ENCODE data around the gene ARID5B. TPM values are rescaled to one million over a fixed set of nuclear protein-coding genes. Genes with fewer than 3 reads are reported as not detected.
A peak's percentile ranks its signal among the peaks of the same experiment; 100 is the strongest.

Gene ARID5B
- total RNA-seq, 1 donor from 2014 or later, result 63.8 TPM

DNA sequence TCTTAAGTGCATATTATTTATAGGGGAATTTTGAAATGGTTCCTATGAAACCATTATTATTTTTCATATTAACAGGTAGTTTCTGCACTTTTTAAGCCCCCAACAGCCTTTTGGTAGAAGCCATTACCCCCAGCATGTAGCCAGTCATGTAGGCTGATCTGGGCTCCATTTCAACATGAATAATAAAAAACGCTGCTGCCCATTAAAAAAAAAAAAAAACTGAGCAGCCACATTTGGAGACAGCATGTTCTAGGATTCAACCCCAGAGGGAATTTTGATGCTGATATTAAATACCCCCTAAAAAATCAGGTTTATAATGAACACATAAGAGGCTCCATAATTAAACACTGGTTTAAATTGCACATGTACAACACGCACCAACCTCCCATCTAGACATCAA is 185.8 kb downstream of the ARID5B start:
- DNase-seq (ENCODE audit: low spot score), result no peak

GRCh38 chr10:62088786-62089185 is 187.3 kb downstream of the ARID5B start:
- ATAC-seq, result no peak
- intact Hi-C loops (cut with DNase I), result no loop called here
- no peak for DNase-seq (ENCODE audit: low spot score)

More for the DNA sequence above, 185.8 kb downstream of the ARID5B start:
- intact Hi-C loops (cut with DNase I), result no loop called here
- ATAC-seq, result no peak

DNA sequence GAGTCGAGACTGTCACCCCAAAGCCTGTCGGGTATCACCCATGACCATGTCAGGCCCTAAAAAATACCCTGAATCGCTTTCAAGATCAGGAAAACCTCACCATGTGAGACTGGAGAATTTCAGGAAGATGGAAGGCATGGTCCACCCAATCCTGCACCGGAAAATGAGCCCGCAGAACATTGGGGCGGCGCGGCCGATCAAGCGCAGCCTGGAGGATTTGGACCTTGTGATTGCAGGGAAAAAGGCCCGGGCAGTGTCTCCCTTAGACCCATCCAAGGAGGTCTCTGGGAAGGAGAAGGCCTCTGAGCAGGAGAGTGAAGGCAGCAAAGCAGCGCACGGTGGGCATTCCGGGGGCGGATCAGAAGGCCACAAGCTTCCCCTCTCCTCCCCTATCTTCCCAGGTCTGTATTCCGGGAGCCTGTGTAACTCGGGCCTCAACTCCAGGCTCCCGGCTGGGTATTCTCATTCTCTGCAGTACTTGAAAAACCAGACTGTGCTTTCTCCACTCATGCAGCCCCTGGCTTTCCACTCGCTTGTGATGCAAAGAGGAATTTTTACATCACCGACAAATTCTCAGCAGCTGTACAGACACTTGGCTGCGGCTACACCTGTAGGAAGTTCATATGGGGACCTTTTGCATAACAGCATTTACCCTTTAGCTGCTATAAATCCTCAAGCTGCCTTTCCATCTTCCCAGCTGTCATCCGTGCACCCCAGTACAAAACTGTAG is 191.0 kb downstream of the ARID5B start:
- no peak for ATAC-seq
- no peak for DNase-seq (ENCODE audit: low spot score)
- intact Hi-C loops (cut with DNase I), result no loop called here

DNA sequence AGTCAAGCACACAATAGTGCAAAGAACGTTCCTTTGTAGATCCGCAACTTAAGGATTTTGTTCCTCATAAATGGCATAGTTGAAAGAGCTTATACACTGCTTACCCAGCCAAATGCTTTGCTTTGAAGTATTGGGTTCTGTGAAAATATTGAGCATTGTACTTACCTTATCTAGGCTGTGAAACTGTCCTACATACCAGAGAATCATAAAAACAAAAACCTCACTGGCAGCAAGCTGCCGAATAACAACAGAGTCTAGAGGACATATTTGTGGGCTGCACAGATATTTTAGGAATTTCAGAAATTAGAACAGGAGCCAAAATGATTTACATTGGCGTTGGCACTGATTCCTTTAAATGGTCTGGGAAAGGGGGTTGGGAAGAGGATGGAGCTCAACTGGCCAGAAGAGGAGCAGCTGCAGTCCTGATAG is 192.4 kb downstream of the ARID5B start:
- DNase-seq (ENCODE audit: low spot score), result no peak
- intact Hi-C loops (cut with DNase I), result no loop called here
- ATAC-seq, result peak; percentile 6

DNA sequence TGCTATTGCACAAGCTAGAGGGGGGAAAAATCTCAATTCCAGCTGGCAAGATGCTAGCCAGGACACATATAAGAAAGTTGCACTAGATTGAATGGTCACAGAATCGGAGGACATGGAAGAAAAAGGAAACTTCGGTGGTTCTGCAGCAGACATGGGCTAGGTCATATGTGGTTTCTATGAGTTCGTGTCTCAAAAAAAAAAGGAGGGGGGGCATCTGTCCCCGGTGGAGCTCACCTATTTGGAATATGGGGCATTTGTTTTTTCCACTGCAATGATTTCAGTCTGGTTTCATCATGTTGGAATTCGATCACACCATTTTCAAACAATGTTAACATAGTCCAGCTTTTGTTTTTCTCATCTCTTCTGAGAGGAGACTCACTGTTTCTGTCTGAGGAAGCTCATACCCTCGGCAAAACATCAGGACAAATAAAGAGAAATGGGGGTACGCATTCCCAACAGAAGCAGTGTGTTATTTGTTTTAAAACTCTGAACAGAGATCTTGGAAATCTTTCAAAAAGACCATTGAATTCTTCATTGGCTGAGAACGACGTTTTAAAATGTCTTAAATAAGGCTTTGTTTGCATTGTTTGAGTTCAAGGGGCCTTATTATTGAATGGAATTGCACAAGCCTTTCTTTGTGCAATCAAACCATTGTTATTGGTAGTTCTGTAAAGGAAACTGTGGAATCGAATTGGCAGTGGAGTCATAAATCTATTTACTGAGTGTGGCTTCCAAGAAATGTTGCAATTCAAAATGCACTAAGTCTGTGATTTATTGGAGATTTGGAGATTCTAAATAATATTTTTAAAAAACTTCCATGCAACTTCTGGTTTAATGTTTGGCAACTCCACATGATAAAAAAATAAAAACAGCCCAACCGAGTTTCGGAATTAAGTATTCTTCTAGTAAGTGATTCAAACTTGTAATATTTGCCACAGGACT is 194.0 kb downstream of the ARID5B start:
- DNase-seq (ENCODE audit: low spot score) (no peak), ATAC-seq (peak; percentile 76)
- intact Hi-C loops (cut with DNase I), result no loop called here

GRCh38 chr10:62096256-62096933 is 194.9 kb downstream of the ARID5B start:
- intact Hi-C loops (cut with DNase I), result no loop called here
- DNase-seq (ENCODE audit: low spot score) (no peak), ATAC-seq (peak; percentile 27)

DNA sequence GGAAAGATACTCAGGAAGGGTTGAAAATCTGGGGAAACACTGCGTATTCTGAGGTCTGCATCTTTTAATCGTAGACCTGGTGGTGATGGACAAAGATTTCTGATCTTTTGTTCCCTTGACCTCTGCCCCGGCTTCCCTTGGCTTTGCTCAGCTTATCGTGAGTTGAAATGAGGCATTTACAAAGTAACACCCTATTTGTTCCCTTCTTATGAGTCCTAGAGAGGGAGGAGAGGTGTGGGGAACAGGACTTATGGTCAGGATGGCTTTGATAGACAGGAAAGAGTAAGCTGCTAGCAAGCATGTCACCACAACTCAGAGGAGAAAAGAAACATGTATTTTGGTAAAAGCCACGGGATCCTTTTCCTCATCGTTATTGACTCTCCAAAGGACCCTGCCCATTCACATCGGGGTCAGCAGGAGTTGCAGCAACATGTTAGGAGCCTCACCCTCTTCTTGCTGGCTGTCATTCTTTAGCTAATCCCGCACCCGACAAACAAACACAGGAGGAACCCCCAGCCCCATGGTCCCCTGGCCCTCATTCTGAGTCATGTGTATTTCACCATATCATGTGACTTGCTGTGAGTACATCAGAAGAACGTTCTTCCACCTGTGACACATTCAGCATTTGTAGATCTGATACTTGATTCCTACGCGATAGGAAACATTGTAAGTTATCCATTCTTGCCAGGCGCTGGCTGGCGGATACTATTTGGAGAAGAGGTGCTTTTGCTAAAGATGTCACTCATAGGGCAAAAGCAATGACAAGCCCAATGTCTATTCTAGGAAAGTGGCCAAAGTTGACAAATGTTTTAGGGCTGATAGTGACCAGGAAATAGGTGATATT is 197.0 kb downstream of the ARID5B start:
- intact Hi-C loops (cut with DNase I), result no loop called here
- DNase-seq (ENCODE audit: low spot score) (no peak), ATAC-seq (no peak)

DNA sequence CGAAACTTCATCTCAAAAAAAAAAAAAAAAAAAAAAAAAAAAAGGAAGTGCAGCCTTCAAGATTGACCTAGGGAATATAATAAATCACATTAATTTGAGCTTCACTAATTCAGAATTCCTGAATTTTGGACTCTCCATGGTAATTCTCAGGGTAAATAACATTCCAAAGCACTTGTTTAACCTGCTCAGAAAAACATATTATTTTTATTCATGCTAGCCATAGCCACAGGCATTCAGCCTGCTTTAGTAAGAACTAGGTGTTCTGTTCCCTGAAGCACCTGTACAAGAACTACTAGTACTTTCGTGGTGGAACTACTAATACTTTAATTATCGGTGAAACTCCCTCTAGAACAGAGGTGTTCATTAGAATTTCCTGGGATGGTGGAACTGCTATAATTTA is 197.8 kb downstream of the ARID5B start:
- intact Hi-C loops (cut with DNase I), result no loop called here
- ATAC-seq, result no peak
- DNase-seq (ENCODE audit: low spot score), result no peak

DNA sequence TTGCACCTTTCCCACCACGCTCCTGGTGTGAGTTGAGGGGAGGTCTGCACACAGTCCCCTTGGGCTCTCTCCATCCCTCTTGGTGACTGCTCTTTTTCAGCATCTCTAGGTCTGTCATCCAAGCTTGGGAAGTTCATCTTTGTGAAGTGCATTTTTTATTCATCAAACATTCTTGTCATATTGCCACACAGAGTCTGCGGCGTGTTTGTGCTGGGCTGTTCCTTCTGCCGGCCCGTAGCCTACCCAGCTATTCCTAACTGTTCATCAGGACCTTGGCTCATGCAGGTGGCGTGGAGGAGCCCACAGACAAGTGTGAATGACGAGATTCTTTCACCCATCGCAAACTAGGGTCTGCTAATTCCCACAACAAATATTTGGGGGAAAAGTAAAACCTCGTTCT is 202.4 kb downstream of the ARID5B start:
- intact Hi-C loops (cut with DNase I), result no loop called here
- DNase-seq (ENCODE audit: low spot score), result no peak
- no peak for ATAC-seq

GRCh38 chr10:62106929-62107519 is 205.5 kb downstream of the ARID5B start:
- ATAC-seq (no peak), DNase-seq (ENCODE audit: low spot score) (no peak)
- intact Hi-C loops (cut with DNase I), result no loop called here

- intact Hi-C loops (cut with DNase I), result no loop called here
- ATAC-seq, result peak; percentile 10
These were observed 207.5 kb downstream of the ARID5B start for GRCh38 chr10:62108759-62109586.

GRCh38 chr10:62109587-62110293 is 208.2 kb downstream of the ARID5B start:
- no peak for DNase-seq (ENCODE audit: low spot score)
- peak; percentile 49 for ATAC-seq
- intact Hi-C loops (cut with DNase I), result no loop called here

More at GRCh38 chr10:62108759-62109586, 207.5 kb downstream of the ARID5B start:
- no peak for DNase-seq (ENCODE audit: low spot score)

DNA sequence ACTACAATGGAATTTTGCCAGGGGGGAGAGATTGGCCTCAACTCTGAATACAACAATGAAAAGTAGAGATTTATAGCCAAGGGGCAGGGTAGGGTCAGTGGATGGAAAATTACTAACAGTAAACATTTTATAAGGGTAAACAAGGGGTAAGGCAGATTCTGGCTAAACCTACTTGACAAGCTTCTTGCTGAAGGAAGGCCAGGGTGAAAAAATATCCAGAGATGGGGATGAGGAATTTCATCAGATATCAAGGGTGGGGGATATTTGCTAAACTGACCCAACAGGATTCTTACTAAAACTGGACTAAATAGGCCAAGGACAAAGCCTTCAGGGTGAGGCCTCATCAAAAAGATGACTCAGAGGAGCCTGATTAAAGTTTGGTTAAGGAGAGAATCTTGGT is 210.8 kb downstream of the ARID5B start:
- intact Hi-C loops (cut with DNase I), result no loop called here

GRCh38 chr10:62112963-62113362 is 211.5 kb downstream of the ARID5B start:
- intact Hi-C loops (cut with DNase I), result no loop called here
- ATAC-seq, result no peak
- DNase-seq (ENCODE audit: low spot score), result no peak

More for the DNA sequence above, 210.8 kb downstream of the ARID5B start:
- ATAC-seq, result no peak
- DNase-seq (ENCODE audit: low spot score), result no peak

GRCh38 chr10:62113680-62114079 is 212.2 kb downstream of the ARID5B start:
- DNase-seq (ENCODE audit: low spot score) (no peak), ATAC-seq (no peak)
- intact Hi-C loops (cut with DNase I), result no loop called here

GRCh38 chr10:62115321-62115720 is 213.8 kb downstream of the ARID5B start:
- intact Hi-C loops (cut with DNase I), result no loop called here
- ATAC-seq, result no peak
- DNase-seq (ENCODE audit: low spot score), result no peak

- intact Hi-C loops (cut with DNase I), result no loop called here
- no peak for ATAC-seq
- no peak for DNase-seq (ENCODE audit: low spot score)
These were observed 214.3 kb downstream of the ARID5B start for GRCh38 chr10:62115842-62116241.
